Posterior vena cava (tissue), 2 donors: ENCODE results near the gene ANKEF1. TPM values are rescaled to one million over a fixed set of nuclear protein-coding genes. Genes with fewer than 3 reads are reported as not detected.

Source experiments
- DNase-seq: peaks from one replicate; pipeline ENCODE4 v3.0.0-alpha.2; 2020; ENCODE audit warnings: low spot score
- intact Hi-C, 2 donors: fragments of 100-400 bp; cut with DNase I; formaldehyde crosslinking; loops; one replicate each; pipeline versions ENCODE4 v1.14.1 to v1.14.2; 2022 to 2023
- total RNA-seq, 2 donors: library from RNA; stranded (reverse); fragmentation: NEBNext Ultra II Directional; extraction: Animal tissue kit (Norgen Biotek cat#: 25700); gene quantifications; one replicate each; pipeline ENCODE4 v1.2.1, GENCODE V29; 2021
- donor health status: DM: yes; HTN: yes; CAD: no.
- donor health status: DM: yes; HTN: yes; CAD: no.

The ANKEF1 gene
- total RNA-seq, 2 donors from 2014 or later, result 0.86 to 1.3 TPM

DNA sequence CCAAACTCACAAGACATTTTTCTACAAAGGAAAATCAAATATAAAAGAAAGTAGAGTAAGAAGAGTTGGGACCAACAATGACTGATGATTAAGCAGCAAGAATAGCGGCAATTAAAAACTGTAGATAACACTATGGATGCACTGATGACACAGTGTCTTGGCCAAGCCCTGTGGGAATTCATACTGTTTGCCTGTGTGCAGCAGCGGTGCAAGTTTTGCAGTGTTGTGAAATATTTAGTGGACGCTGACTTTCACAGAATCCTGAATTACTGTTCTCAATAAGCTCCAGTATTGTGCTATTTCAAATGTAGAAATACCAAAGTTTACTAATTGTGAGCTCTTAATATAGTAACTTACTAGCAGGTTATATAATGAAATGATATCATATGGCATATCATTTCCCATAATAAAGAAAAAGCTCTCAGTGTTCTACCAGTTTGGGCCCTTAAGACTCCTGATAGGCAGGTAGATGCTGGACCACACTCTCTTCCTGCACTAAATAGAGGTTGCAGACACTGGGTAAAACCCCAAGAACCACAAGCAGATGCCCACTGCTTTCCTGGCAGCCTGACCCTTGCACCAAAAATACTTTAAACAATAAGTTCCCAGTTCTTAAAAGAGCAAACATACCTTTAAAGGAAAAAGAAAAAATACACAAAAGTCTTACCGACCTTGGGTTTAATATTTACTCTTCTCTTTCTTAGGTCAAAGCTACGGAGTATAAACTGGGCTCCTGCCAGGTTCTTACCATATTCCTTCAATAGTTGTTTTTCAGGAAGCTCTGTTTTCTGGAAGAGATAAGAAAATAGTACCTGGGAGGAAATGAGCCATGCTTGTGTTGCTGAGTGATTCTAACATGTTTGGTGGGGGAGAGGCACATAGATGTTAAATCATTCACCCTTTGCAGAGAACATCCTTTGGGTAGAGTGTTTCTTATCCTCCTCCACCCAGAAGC, 41.6 kb downstream of the ANKEF1 start:
- intact Hi-C loops, result no loop called here
- no peak for DNase-seq

DNA sequence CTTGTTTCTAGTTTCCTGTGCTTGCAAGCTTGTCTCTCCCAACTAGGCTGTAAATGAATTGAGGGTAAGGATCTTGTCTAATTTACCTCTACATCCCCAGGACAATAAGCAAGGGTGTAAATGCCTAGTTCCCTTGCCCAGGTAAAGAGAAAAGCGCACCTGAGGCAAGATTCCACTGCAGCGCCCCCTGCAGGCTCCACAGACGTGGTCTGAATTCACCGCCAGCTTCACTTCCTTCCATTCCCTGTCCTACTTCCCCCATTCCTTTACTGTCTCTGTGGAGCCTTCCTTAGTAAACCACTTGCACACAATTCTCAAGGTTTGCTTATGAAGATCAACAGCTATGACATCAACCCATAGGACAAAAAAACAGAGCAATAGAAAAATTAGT, 42.3 kb downstream of the ANKEF1 start:
- intact Hi-C loops, result no loop called here
- DNase-seq, result no peak

DNA sequence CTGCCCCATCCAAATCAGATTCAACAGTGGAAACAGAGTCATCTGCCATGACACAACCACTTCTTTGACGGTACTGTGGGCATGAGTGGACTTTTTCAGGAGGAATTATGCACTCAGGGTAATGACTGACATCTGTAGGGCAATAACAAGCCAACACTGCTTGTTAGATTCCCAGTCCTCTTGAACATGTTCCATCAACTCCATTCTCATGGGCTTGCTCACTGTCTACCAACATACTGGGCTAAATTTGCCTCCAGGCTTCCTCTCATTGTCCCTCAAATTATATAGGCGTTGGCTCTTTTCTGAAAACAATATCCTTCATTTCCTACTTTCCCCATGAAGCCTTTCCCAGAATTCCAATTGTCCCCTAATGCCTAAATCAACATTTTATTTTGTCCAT, 43.1 kb downstream of the ANKEF1 start:
- intact Hi-C loops, result no loop called here
- no peak for DNase-seq

DNA sequence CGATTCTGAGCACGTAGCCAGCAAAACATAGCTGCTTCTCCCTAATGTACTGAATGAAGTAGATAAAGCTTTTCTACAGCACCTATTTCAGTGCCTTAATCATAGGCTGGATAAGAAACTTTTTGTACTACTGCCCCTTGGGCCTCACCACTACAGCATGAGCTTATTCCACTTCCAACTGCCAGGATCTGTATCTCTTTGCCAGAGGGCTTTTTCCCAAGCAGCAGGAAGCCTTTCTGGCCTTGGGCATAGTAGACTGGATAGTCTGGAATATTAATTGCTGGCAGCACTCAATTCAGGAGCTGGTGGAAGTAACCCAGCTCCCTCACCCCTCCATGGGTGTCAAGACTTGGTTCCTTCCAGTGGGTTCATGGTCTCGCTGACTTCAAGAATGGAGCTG, 43.6 kb downstream of the ANKEF1 start:
- intact Hi-C loops, result no loop called here
- DNase-seq, result no peak

DNA sequence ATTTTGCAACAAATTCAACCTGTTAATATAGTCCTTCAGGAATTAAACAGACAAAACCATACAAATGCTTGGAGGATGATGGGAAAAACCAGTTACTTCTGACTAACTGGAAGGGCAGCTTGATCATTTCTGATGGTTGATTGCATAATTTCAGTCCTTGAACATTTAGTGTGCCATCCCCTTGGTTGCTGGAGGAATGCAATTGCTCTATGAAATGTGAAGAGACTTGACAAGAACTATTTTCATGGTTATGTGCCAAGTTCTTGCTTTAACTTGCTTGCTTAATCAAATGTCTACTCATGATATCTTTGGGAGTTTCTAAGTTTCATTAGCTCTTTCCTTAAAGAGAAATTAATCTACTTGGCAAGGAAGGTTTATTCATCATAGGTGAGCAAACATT, 45.2 kb downstream of the ANKEF1 start:
- intact Hi-C loops, result loop anchor here in 1 of 2 donors (10.0 kb wide), 1 partner anchor 105 kb away; no protein-coding TSS in a partner anchor
- no peak for DNase-seq

DNA sequence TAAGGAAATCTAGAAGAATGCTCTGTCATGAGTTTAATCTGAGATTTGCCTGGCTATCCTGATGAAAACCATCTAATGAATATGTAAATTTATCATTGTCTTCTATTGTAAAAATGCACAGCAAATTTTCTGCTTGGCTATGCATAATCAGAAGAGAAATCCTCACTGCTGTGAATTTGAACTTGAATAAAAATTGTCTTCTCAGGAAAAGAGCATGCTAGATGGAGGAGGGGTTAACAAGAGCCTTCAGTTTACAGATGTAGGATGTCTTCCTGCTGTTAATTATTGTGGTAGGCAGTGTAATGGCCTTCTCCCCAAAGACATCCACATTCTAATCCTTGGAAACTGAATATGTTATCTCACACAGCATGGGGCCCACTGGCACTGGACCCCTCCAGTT, 45.8 kb downstream of the ANKEF1 start:
- intact Hi-C loops, result loop anchor here in 1 of 2 donors (10.0 kb wide), 1 partner anchor 106 kb away; no protein-coding TSS in a partner anchor
- no peak for DNase-seq

DNA sequence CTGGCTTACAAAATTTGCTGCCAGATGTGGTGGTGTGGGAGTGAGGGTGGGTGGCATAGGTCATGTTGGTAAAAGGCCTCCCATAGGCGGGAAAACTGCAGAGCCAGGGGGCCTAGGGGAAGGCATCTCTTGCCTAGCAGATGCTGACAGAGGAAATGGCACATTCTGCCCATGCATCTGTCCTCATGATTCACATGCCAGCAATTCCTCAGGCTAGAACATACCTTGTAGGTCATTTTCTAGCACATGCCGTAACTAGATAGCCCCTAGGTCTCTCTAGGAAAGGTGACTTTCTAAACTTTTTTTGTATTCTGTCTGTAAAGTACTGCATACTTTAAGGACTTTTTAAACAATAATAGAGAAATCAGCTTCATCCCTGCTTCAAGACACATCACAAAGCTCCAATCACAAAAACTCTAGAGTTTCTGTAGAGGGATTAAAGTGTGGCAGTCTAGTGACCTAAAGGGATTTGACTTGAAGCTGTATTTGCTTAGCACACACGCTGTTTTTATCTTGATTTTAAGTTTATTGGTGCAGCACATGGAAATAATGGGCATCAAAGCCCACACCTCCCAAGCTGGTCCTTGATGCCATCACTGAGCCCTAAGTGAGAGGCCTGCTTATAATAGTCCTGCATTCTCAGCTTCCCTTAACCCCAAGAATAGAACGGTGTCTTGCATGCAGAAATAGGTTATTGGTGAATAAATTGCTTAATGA, 55.2 kb downstream of the ANKEF1 start:
- intact Hi-C loops, result loop anchor here (10.0 kb wide), 1 partner anchor 115 kb away; no protein-coding TSS in a partner anchor
- DNase-seq, result no peak

DNA sequence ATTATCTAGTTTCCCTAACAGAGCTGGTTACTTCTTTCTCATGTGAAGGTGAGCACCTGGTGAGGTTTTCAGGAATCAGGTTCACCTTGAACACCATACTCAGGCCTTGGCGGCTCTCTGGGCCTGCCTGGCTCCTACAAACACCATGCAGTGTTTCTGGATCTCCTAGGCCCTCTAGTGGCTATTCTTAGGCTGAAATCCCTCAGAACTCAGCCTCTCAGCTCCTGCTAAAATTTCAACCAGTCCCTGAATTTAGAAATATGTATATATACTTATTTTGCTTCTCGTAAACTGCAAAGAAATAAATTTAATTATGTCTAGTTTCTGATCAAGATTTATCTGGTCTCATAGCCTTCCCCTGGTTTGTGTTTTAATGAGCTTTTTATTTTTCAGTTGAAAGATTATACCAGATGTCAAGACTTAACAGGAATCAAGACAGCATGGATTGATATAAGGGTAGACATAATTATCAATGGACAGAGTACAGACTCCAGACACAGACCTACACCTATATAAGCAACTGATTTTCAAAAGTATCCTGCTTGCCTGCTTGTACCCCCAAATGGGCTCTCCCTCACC, 55.9 kb downstream of the ANKEF1 start:
- intact Hi-C loops, result loop anchor here in 1 of 2 donors (10.0 kb wide), 1 partner anchor 116 kb away; no protein-coding TSS in a partner anchor
- DNase-seq, result no peak

DNA sequence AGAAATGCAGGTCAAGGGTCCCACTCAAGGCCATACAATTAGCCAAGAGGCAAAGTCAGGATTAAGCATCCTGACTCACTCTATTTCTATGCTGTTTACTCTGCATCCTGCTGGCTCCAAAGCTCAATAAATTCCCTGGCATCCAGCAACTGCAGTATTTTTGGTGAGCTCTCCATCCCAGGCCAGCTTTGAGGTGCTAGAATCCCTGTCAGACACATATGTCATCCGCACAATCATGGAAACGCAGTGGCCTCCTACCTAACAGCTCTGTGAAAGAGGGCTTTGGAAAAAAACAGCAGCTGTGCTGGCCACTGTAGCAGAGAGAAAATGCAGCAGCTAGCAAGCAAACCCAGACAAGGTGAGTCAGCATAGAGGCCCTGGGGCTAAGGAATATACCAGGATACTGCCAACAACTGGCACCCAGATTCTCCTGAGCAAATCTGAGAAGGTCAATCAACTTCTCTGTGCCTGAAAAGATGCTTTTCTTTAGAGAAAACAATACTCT, 58.4 kb downstream of the ANKEF1 start:
- no peak for DNase-seq
- intact Hi-C loops, result loop anchor here in 1 of 2 donors (10.0 kb wide), 1 partner anchor 118 kb away; no protein-coding TSS in a partner anchor

DNA sequence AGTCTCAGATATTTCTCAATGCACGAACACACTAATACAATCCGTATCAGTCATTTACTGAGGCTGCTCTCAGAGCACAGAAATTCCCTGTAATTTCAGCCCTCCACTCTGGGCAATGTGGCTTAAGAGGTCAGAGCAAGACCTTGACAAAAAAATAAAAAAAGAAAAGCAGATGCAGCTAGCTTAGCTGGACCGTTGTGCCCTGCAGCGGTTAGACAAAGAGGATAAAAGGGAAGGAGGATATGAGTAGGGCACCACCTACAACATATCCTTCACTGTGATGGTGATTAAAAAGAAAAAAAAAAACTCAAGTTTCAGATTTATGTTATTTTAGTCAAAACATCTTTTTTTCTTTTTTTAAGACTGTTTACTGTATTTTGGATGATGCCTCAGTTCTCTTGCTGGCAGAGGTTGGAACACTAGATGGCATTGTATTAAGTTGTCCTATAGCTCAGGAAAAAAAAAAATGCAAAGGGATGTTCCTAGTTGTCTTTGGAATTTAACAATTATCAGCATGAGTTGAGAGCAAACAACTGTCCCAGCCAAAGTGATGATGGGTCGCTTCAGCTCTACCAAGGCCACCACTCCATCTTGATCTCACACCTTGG, 59.9 kb downstream of the ANKEF1 start:
- intact Hi-C loops, result loop anchor here in 1 of 2 donors (10.0 kb wide), 1 partner anchor 120 kb away; no protein-coding TSS in a partner anchor
- DNase-seq, result no peak

DNA sequence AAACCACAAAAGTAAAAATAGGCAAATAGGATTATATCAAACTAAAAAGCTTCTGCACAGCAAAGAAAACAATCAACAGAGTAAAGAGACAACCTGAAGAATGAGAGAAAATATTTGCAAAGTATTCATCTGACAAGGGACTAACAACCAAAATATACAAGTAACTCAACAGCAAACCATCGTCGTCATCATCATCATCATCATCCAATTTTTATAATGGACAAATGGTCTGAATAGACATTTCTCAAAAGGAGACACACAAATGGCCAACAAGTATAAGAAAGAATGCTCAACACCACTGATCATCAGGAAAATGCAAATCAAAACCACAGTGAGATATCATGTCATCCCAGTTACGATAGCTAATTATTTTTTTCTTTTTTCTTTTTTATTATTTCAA, 62.0 kb downstream of the ANKEF1 start:
- intact Hi-C loops, result loop anchor here in 1 of 2 donors (10.0 kb wide), 1 partner anchor 122 kb away; no protein-coding TSS in a partner anchor
- no peak for DNase-seq

DNA sequence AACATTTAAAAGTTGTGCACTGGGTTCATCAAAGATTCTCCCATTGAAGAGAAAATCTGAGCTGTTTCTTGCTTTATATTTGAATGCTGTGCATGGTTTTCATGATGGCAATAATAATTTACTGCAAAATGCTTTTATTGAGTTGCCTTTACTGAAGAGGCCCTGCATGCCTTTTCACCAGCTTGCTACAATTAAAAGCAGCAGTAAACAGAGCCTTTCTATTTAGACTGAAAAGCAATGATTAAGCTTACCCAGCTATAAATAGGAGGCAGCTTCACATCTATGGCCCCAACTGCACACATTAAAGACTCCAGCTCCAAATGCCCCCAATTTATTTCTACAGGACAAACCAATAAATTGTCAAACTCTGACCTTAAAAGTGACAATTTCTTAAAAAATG, 70.3 kb downstream of the ANKEF1 start:
- no peak for DNase-seq
- intact Hi-C loops, result no loop called here

Other genes starting within 250 kb of the ANKEF1 start
- not detected for gene PAK5, start 195.9 kb upstream of the ANKEF1 start, total RNA-seq
- gene SNAP25, start 183.8 kb downstream of the ANKEF1 start, total RNA-seq, result under 1 TPM; 0.37 to 0.62 TPM